ELF-1 (cell line): ENCODE data around the gene BPIFB6.

Source experiments
- DNase-seq: peaks from one replicate; pipeline ENCODE4 v3.0.0-alpha.2; 2016; ENCODE audit warnings: low read depth, low spot score

BPIFB6 gene, protein sequence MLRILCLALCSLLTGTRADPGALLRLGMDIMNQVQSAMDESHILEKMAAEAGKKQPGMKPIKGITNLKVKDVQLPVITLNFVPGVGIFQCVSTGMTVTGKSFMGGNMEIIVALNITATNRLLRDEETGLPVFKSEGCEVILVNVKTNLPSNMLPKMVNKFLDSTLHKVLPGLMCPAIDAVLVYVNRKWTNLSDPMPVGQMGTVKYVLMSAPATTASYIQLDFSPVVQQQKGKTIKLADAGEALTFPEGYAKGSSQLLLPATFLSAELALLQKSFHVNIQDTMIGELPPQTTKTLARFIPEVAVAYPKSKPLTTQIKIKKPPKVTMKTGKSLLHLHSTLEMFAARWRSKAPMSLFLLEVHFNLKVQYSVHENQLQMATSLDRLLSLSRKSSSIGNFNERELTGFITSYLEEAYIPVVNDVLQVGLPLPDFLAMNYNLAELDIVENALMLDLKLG

DNA sequence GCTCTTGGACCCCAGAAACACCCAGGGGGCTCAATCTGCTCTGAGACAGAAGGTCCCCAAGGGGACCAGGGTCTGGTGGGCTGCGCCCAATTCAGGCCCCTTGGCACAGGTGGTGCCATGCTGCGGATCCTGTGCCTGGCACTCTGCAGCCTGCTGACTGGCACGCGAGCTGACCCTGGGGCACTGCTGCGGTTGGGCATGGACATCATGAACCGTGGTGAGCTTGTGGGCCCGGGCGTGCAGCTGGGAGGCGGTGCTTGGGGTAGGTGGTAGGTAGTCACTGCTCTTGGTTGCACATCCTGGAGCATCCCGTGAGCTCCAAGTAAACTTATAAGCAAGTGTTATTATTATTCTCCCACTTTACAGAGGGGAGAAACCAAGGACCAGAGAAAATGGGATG, at the start of gene BPIFB6:
BPIFB6 (plus strand) TSS at position 118 of the 400 bp plus-strand sequence; CDS start at position 118, 0 bp downstream.
- no peak for DNase-seq

DNA sequence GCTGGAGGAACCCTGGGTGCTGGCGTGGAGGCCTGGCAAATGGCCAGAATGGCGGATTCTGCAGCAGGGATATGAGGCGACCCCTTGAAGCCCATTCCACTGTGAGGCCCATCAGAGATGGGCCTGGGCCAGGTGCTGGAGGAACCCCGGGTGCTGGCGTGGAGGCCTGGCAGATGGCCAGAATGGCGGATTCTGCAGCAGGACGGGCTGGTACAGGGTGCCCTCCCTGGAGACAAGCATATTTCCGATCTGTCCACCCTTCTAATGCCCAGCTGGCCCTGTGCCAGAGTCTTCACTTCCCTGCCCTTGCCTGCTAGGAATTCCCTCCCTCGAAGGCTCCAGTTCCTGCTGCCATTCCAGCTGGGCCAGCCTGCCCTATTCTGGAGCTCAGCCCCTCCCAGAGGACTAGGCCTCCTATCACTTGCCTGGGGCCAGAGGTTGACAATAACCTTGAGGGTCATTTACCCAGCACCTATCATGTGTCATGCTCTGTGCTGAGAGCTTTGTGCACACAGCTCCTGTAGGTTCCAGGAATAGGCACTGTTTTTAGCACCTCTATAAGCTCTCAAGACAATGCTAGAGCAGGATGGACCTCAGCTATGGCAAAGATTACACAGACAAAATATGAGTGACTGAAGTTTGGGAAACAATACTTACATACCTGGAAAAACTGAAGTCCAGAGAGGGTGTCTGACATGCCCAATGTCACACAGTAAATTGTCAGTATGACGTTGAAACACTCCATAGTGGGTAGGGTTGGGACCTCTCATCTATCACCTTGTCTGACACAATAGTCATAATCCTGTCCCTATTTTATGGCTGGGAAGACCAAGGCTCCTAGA, 48.6 kb upstream of the BPIFB6 start:
- no peak for DNase-seq

DNA sequence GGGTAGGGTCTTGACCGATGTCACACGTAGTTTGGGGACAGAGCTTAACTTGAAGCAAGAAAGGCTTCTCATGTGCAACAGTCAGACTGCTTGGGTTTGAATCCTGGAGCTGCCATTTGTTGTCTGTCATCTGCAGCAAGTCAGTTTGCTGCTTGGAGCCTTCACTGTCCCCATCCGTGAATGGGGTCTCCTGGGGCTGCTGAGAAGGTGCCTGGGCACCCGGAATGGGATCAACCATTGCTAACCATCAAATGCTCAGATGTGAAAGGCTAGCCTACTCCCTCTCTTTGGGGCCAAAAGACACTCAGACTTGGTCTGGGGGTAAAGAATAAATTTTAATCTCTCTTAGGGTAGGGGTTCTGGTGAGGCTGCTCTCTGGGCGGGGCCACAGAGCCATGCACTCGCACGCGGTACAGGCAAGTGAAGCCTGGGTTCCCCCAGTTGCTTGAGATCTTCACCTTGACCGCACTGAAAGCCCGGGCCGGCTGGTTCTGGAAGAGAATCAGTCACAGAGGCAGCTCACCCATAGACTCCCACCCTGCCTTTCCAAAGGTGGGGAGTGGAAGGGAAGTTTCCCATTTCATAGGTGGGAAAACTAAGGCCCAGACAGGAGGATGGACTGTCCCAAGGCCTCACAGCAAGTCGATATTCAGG, 47.9 kb upstream of the BPIFB6 start:
- no peak for DNase-seq

DNA sequence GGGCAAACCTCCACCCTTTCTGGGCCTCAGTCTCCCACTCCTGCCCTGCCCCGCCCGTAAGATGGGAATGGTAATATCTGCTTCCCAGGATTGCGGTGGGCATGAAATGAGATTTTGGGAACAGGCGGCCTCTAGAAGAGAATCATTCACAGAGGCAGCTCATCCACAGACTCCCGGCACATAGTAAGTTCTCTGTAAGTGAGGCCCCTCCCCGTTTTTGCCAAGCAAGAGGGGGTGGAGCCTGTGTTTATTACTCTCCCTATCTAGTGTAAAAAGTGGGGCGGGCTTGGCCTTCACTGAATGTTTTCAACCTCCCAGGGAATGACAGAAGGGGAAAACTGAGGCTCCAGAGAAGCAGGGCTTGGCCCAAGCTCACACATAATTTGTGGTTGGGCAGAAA, 47.3 kb upstream of the BPIFB6 start:
- DNase-seq: peak; percentile 43

DNA sequence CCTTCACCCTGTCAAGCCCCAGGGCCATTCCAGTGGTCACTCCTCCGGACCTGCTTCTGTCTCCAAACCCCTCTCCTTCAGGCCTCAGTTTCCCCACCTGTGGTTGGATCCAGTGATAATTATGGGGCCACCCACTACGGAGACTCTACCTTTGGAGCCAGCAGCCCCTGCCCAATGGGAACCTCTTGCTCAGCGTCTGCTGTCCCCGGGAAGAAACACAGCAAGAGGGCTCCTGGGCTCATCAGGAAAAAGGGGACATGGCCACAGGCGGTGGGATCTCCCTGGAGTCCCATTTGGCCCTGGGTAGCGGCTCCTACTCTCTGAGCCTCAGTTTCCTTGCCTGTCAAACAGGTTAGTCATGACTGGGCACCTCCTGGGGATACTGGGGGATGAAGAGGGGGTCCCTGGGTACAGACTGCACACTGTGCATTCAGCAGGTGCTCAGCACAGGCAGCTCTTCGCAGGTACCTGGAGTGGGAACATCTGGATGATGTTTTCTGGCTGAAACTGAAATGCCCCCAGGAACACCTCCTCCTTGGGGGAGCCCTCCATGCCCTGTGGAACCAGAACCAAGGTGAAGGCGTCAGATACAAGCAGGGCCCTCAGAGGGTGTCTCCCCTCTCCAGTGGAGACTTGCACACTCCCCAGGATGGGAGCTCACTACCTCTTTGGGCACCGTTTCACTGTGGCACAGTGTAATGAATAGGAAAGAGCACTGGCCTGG, 46.7 kb upstream of the BPIFB6 start:
- no peak for DNase-seq

DNA sequence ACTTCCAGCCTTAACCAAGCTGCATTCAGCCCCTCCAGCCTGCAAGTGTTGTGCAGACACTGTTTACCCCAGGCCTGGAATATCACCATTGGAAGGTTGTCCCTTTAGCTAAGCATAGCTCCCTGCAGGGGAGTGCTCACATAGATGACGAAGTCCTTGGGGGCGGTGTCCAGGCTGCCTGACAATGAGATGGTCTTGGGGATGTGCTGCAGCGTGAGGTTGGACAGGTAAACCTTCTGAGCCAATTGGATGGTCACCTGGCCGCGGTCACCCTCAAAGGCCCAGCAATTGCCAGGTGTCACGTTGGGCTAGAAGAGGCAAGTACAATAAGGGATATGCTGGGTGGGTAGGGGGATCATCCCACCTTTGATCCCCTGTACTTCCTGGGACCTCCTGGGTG, 45.9 kb upstream of the BPIFB6 start:
- DNase-seq: no peak

DNA sequence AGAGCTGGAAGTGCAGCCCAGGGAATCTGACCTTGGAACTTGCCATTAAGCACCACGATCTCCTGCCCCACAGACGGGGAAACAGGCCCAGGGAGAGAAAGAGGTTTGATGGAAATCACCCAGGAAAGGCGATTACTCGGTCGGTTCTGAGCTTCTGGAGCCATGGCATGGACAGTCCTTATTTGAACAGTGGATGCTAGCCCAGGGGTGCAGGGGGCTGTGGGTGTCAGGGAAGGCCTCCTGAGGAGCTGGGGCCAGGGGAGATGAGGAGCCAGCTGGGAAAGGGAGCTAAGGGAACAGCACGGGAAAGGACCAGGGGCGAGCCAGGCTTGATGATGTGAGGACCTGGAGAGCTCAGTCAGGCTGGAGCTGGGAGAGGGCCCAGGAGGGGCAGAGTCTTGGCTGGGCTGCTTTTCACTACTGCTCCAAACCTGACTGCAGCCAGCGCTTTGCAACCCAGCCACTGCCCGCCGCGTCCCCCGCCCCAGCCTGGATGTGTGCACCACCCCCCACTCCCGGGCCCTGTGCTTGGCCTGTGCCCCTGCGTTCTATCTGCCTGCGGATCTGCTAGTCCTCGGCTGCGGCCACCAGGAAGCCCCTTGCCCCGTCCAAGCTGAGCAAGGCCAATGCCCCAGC, 45.0 kb upstream of the BPIFB6 start:
- no peak for DNase-seq

DNA sequence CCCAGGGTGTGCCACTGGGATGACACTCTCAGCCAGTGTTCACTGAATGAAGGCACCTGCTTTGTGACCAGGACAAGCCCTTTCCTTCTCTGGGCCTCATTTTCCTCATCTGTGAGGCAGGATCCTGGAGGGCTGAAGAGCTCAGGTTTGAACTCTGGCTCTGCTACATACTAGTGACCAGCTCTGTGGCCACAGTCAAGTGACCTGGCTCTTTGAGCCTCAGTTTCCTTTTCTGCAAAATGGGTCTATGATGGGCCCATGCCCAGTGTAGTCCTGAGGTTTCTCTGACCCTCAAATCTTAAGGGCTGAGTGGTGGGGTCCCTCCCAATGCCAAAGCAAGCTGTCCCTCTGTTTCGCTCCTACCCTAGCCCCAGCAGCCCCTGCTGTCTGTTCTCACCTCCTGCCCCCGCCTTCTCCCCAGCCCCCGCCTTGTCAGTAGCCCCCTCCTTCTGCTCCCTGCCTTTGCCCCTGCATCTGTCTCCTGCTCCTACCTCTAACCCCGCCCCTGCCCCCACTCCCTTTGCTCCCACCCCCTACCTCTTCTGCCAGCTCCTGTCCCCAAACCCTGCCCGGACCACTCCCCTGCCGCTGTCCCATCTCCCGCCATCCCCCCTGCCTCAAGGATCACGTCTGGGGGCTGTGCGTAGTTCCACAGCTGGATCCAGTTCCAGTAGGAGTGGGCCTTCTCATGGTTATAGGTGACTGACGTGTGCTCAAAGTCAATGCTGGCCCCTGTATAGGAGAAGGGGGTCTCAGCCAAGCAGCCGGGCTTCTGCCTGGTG, 44.2 kb upstream of the BPIFB6 start:
- no peak for DNase-seq

DNA sequence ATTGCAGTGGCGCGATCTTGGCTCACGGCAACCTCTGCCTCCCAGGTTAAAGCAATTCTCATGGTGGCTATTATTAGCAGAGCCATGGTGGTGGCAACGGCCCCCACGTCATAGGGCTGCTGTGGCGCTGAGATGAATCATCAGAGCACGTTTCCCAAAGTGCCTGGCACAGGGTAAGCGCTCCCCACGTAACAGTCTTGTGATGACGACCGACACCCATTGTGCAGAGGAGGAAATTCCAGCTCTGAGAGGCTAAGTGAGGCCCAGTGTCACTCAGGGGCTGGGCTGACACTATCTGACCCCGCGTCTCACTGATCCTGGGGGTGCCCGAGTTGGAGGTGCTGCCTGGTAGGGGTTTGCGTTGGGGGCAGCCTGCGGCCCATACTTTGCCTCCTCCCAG, 43.4 kb upstream of the BPIFB6 start:
- no peak for DNase-seq

DNA sequence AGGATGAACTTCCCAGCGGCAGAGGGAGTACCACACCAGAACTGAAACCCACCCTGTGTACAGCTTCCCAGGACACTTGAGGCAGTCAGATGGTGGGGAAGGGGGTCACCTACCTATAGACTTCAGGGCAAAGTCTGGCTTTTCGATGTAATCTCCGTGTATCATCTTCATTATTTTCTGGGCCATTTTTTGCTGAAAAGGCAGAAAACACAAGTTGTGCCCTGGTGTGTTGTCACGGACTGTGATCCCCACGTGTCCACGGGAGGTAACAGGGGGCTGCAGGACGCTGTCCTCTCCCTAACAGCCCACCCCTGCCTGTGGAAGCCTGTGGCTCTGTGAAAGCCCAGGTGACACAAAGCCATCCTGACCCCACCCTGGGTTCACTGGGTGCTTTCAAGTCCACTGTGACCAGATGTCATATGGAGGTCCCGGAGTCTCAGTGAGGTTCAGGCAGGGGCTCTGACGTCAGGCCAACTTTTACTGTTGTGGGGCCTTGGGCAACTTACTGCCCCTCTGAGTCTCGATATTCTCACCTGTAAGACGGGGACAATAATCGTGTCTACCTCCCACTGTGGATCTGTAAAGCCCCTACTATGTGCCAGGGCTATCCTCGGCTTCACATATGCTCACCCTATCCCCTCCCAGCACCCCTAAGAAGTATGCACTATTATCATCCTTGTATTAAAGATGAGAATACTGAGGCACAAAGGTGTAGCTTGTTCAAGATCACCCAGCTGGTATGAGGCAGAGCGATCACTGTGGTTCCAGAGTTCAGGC, 41.8 kb upstream of the BPIFB6 start:
- DNase-seq: no peak

DNA sequence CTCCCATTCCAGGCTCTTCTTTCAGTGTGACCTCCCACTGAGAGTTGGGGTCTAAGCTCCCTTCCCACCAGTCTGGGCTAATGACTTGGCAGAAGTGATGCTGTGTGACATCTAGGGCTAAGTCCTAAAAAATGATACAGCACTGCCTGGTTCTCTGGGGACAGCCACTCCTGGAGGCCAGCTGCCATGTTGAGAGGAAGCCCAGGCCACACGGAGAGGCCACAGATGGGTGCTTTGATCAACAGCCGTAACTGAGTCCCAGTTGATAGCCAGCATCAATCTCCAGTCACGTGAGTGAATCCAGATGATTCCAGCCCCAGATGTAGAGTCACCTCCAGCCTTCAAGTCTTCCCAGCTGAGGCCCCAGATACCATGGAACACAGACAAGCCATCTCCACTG, 41.0 kb upstream of the BPIFB6 start:
- no peak for DNase-seq

DNA sequence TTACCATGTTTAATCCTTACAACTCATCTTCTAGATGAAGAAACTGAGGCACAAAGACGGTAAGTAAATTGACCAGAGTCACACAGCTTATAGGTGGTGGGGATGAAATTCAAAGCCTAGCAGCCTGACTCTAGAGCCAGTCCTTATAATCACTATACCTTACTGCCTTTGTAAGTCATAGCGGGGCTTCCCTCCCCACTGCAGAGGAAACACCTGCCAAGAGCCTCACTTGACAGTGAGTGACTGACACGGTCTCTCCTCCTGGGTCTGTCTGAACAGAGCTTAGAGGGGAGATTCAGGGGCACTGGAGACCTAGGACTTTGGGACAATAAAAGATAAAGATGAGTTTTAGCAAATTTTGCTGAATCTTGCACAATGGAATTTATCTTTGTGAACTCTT, 40.1 kb upstream of the BPIFB6 start:
- DNase-seq: no peak

DNA sequence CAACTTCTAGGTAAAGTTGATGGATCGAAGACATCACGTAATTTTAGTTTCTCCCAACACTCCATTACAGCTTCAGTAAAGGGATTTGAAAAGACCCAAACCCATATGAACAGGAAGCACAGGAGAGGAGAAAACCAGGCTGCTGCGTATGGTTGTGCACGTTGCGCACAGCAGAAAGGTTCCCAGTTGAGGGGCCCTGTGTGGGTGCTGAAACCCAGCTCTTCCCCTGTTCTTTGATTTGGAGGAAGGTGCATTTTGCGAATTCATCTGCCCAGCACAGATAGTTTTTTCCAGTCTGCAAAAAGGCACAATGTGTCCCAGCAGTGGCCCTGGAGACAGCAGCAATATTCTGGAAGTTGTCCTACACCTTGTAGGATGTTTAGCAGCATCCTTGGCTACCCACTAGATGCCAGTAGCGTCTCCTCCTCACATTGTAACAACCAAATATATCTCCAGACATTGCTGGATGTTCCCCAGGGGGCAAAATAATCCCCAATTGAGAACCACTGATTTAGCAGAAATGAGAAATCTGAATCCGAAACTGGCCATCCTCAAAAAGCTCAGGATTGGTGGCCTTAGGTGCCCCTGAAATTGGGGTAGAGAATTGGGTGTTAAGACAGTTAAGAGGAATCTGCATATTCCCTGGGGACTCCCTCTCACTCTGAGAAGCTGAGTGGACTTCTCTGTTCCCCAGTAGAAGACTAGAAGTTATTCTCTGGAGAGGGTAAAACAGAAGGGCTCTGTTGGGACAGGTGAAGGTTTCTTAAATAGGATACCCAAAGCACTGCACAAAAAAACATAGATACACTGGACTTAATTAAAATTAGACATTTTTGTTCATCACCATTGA, 39.4 kb upstream of the BPIFB6 start:
- no peak for DNase-seq

DNA sequence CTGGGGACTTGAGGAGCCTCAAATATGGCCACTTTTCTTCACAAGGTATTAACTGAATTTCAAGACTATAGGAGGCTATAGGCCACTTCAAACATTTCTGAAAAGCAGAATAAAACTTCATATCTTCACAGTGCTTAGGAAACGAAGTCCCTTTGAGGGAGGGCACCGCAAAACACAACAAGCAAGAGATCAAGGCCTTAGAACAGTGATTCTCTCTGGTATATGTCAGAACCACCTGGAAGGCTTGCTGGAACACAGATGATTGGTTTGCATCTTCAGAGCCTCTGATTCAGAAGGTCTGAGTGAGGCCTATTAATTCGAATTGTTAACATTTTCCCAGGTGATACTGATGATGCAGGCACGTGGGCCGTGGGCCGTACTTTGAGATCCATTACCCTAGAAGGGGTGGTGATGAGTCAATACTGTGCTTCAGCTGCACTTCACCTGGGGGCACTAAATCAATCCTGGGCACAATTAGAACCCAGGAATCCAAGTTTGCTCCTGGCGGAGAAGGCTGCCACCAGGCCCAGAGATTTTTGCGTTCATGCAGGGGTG, 37.9 kb upstream of the BPIFB6 start:
- DNase-seq: no peak

DNA sequence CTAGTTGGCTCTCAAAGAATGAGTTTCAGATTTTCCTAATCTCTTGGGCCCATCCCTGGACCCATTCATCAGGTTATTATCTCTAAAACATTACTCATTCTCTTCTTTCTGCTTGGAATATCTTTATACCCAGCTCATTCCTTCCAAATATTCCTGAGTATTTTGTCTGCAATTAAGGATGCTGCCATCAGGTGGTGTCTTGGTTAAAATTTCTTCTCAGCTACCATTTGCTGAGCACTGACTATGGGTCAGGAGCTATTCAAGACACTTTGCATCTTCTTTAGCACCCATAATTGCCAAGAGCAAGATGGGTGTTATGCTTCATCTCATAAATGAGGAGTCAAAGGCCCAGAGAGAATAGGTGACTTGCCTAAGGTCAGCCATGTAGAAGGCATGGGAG, 35.6 kb upstream of the BPIFB6 start:
- DNase-seq: no peak

DNA sequence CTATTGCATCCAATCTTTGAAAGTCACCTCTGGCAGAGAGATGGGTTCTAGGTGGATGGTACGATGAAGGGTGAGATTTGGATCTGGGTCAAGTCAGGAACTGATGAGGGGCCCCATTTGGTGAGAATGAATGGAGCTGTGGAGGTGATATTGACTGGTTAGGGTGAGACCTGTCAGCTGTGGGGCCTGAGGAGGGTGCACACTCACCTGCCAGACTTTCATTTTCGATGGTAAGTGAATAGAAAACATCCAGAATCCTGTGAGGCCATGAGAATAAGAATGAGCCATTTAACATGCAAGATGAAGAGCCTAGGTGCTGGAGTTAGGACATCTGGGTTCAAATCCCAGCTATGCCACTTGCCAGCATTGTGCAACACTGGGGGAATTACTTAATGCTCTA, 34.0 kb upstream of the BPIFB6 start:
- no peak for DNase-seq

DNA sequence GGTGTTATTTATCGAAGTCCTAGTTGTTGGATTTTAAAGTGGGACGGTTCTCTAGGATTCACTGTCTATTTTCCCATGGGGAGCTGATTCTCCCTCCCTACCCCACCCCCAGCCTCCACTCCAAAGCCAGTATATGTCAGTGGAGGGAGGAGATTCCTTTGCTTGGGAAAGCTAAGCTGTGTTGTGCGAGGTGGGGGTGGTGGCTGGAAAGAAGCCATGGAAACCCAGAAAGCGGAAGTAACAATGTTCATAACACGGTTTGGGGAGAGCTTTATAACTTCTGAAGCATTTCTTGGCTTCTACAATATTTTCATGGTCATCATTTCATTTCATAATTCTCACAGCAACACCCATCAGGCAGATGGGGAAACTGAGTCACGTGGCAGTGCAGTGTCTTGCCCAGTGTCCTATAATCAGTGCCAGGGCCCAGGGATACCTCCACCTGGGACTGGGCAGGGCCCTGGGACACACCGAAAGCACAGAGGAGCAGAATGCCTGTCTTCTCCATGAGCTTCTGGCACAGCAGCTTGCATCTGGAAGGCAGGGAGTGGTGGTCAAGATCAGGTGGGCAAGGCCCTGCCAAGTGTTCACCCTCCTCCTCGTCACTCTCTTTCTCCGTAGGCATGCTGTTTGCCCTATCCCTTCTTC, 31.7 kb upstream of the BPIFB6 start:
- no peak for DNase-seq
